HUES64 (cell line): ENCODE results near the gene POLE2. TPM values are rescaled to one million over a fixed set of nuclear protein-coding genes. Genes with fewer than 3 reads are reported as not detected.
"Not testable (repeated sequence)": the region's sequence is repeated elsewhere in the genome, so short reads cannot be mapped to it uniquely, and the experiment has no call there.

Source experiments
- H3K27ac ChIP-seq: 2 replicates; pipeline ENCODE4 v1.7.0; 2013; ENCODE audit warnings: low read depth, low read length, inconsistent platforms
- H3K27me3 ChIP-seq: 2 replicates; pipeline ENCODE4 v1.6.1; 2013; ENCODE audit warnings: mild to moderate bottlenecking, low read length; ENCODE audit not compliant: insufficient read depth
- H3K36me3 ChIP-seq: 2 replicates; pipeline ENCODE4 v1.6.1; 2013; ENCODE audit warnings: mild to moderate bottlenecking, low read length; ENCODE audit not compliant: insufficient read depth
- H3K4me1 ChIP-seq: 2 replicates; pipeline ENCODE4 v1.6.1; 2013; ENCODE audit warnings: mild to moderate bottlenecking, low read length, moderate library complexity; ENCODE audit not compliant: insufficient read depth
- H3K4me3 ChIP-seq: 2 replicates; pipeline ENCODE4 v1.5.1; 2013; ENCODE audit warnings: mild to moderate bottlenecking, low read length, moderate library complexity
- H3K9ac ChIP-seq: 2 replicates; pipeline ENCODE4 v1.6.1; 2013; ENCODE audit warnings: mild to moderate bottlenecking, low read depth, low read length
- H3K9me3 ChIP-seq: 2 replicates; pipeline ENCODE4 v1.6.1; 2013; ENCODE audit warnings: low read depth, low read length; ENCODE audit not compliant: insufficient read depth
- WGBS: fragments of 150-250, 120-280 bp; methylation state at CpG from one replicate; pipeline ENCODE4 v1.1.7; 2013; ENCODE audit warnings: missing lambda C conversion rate; 5-methylcytosine and 5-hydroxymethylcytosine counted together
- polyA plus RNA-seq, 2 experiments: library from polyadenylated mRNA; stranded (reverse); fragments of 50-300 nt; gene quantifications; one replicate each; pipeline ENCODE4 v1.2.3, GENCODE V29; 2013

Gene POLE2
- polyA plus RNA-seq (2013, experiment 1 of 2): 35.5 TPM
- polyA plus RNA-seq (2013, experiment 2 of 2): 29.3 TPM

- peak within 1 kb of the TSS; percentile 87 for H3K4me3 ChIP-seq
- H3K27ac ChIP-seq: peak within 1 kb of the TSS; percentile 92
- H3K9ac ChIP-seq: peak within 1 kb of the TSS; percentile 99
- no peaks in the 10 kb centered on the region for H3K9me3 ChIP-seq
- peaks cover 9% of the 10 kb centered on the region for H3K36me3 ChIP-seq
- H3K4me1 ChIP-seq: peaks cover 8% of the 10 kb centered on the region
- 6% methylated on average over 67 of the region's 67 CpGs for WGBS
- peaks cover 26% of the 10 kb centered on the region for H3K27me3 ChIP-seq
Observed at GRCh38 chr14:49687942-49688700, at the start of gene POLE2. Gene POLE2 (minus strand): TSS chr14:49688214. CDS start chr14:49688203, 11 bp downstream.

GRCh38 chr14:49735669-49736068 lies 47.7 kb upstream of the POLE2 start:
- WGBS: 85% methylated on average over 4 of the region's 4 CpGs
- H3K27ac ChIP-seq, H3K9ac ChIP-seq, H3K4me3 ChIP-seq, H3K27me3 ChIP-seq, H3K4me1 ChIP-seq, H3K36me3 ChIP-seq, H3K9me3 ChIP-seq: not testable (repeated sequence)

GRCh38 chr14:49733836-49734235 lies 45.8 kb upstream of the POLE2 start:
- H3K4me1 ChIP-seq: no peaks in the 10 kb centered on the region

GRCh38 chr14:49732896-49733295 lies 44.9 kb upstream of the POLE2 start:
- H3K27me3 ChIP-seq: no peaks in the 10 kb centered on the region
- no peak overlapping the region for H3K27ac ChIP-seq
- H3K4me3 ChIP-seq: no peak overlapping the region
- H3K9ac ChIP-seq: no peak overlapping the region
- no peaks in the 10 kb centered on the region for H3K36me3 ChIP-seq
- no peaks in the 10 kb centered on the region for H3K4me1 ChIP-seq
- H3K9me3 ChIP-seq: no peaks in the 10 kb centered on the region
- 85% methylated on average over 2 of the region's 3 CpGs for WGBS

More at GRCh38 chr14:49733836-49734235, 45.8 kb upstream of the POLE2 start:
- no peaks in the 10 kb centered on the region for H3K27me3 ChIP-seq
- H3K9ac ChIP-seq: no peak overlapping the region
- no peak overlapping the region for H3K27ac ChIP-seq
- H3K36me3 ChIP-seq: no peaks in the 10 kb centered on the region
- H3K4me3 ChIP-seq: no peak overlapping the region
- H3K9me3 ChIP-seq: no peaks in the 10 kb centered on the region

GRCh38 chr14:49727171-49727570 lies 39.2 kb upstream of the POLE2 start:
- H3K9me3 ChIP-seq: no peaks in the 10 kb centered on the region
- no peaks in the 10 kb centered on the region for H3K4me1 ChIP-seq
- H3K27me3 ChIP-seq: no peaks in the 10 kb centered on the region
- 94% methylated on average over 4 of the region's 5 CpGs for WGBS
- H3K9ac ChIP-seq: no peak overlapping the region
- H3K4me3 ChIP-seq: no peak overlapping the region
- H3K36me3 ChIP-seq: no peaks in the 10 kb centered on the region
- no peak overlapping the region for H3K27ac ChIP-seq

GRCh38 chr14:49721733-49722435 lies 33.9 kb upstream of the POLE2 start:
- not testable (repeated sequence) for H3K4me3 ChIP-seq, H3K27me3 ChIP-seq, H3K27ac ChIP-seq, H3K4me1 ChIP-seq, H3K9ac ChIP-seq, H3K36me3 ChIP-seq, H3K9me3 ChIP-seq
- 78% methylated on average over 6 of the region's 9 CpGs for WGBS

GRCh38 chr14:49720744-49721143 lies 32.7 kb upstream of the POLE2 start:
- H3K36me3 ChIP-seq: no peaks in the 10 kb centered on the region
- no peak overlapping the region for H3K9ac ChIP-seq
- no peak overlapping the region for H3K4me3 ChIP-seq
- H3K27me3 ChIP-seq: no peaks in the 10 kb centered on the region
- H3K27ac ChIP-seq: no peak overlapping the region
- H3K9me3 ChIP-seq: no peaks in the 10 kb centered on the region
- H3K4me1 ChIP-seq: 0 out of 2 replicates have a peak, but pooled peaks cover 3% of the 10 kb centered on the region

- WGBS: 94% methylated on average over 10 of the region's 11 CpGs
Observed at GRCh38 chr14:49710993-49711392, 23.0 kb upstream of the POLE2 start.

GRCh38 chr14:49704471-49704870 lies 16.5 kb upstream of the POLE2 start:
- not testable (repeated sequence) for H3K4me3 ChIP-seq, H3K36me3 ChIP-seq, H3K4me1 ChIP-seq, H3K27ac ChIP-seq, H3K9me3 ChIP-seq, H3K27me3 ChIP-seq, H3K9ac ChIP-seq
- 95% methylated on average over 4 of the region's 4 CpGs for WGBS

More at GRCh38 chr14:49710993-49711392, 23.0 kb upstream of the POLE2 start:
- H3K36me3 ChIP-seq, H3K27ac ChIP-seq, H3K9ac ChIP-seq, H3K27me3 ChIP-seq, H3K4me1 ChIP-seq, H3K4me3 ChIP-seq, H3K9me3 ChIP-seq: not testable (repeated sequence)

- WGBS: 96% methylated on average over 3 of the region's 3 CpGs
- Histone ChIP-seq H3K36me3 (no peaks in the 10 kb centered on the region), H3K4me3 (no peak overlapping the region), H3K9ac (no peak overlapping the region), H3K4me1 (no peaks in the 10 kb centered on the region), H3K27ac (no peak overlapping the region), H3K9me3 (no peaks in the 10 kb centered on the region), H3K27me3 (no peaks in the 10 kb centered on the region)
Observed at GRCh38 chr14:49703965-49704364, 16.0 kb upstream of the POLE2 start.

GRCh38 chr14:49702725-49703124 lies 14.7 kb upstream of the POLE2 start:
- WGBS: 86% methylated on average over 3 of the region's 4 CpGs
- H3K9ac ChIP-seq: no peak overlapping the region
- no peaks in the 10 kb centered on the region for H3K27me3 ChIP-seq
- H3K9me3 ChIP-seq: no peaks in the 10 kb centered on the region
- no peak overlapping the region for H3K27ac ChIP-seq
- no peaks in the 10 kb centered on the region for H3K4me1 ChIP-seq
- H3K36me3 ChIP-seq: no peaks in the 10 kb centered on the region
- H3K4me3 ChIP-seq: no peak overlapping the region
